Sigmoid colon (tissue), 7 donors: ENCODE results near the gene REEP5. TPM values are rescaled to one million over a fixed set of nuclear protein-coding genes. Genes with fewer than 3 reads are reported as not detected.
"Not testable (repeated sequence)": the region's sequence is repeated elsewhere in the genome, so short reads cannot be mapped to it uniquely, and the experiment has no call there.

Experiments
- DNase-seq: peaks from one replicate; pipeline ENCODE4 v3.0.0-alpha.2; 2019
- H3K27ac ChIP-seq, 4 donors: fragments of 200-600 bp; sonication (generic); one replicate each; pipeline ENCODE4 v1.5.1; 2016 to 2019; ENCODE audit warnings: mild to moderate bottlenecking in 1 of 4
- H3K27me3 ChIP-seq, 3 donors: fragments of 200-600 bp; sonication (generic); one replicate each; pipeline ENCODE4 v1.5.1; 2019; ENCODE audit warnings: mild to moderate bottlenecking in 1 of 3
- H3K36me3 ChIP-seq, 4 donors: fragments of 200-600 bp; sonication (generic); one replicate each; pipeline ENCODE4 v1.5.1; 2016 to 2019
- H3K4me1 ChIP-seq, 4 donors: fragments of 200-600 bp; sonication (generic); one replicate each; pipeline ENCODE4 v1.5.1; 2017 to 2019
- H3K4me3 ChIP-seq, 4 donors: fragments of 200-600 bp; sonication (generic); one replicate each; pipeline ENCODE4 v1.5.1; 2017 to 2019; ENCODE audit warnings: mild to moderate bottlenecking in 2 of 4, moderate library complexity in 1 of 4
- H3K9me3 ChIP-seq, 4 donors: fragments of 200-600 bp in 3 of 4; sonication (generic) in 3 of 4; one replicate each; pipeline versions ENCODE4 v1.5.1 to v1.6.1; 2013 to 2019
- EP300 ChIP-seq, 4 donors: sonication (generic); formaldehyde crosslinking; IDR thresholded peaks; one replicate each; pipeline ENCODE4 v1.6.1; 2017; ENCODE audit warnings: antibody characterized with exemption in 4 of 4
- POLR2A ChIP-seq, 2 donors: fragments of 450-650 bp; IDR thresholded peaks; one replicate each; pipeline ENCODE4 v1.6.1; 2016; ENCODE audit warnings: antibody characterized with exemption in 2 of 2, mild to moderate bottlenecking in 2 of 2, moderate library complexity in 2 of 2
- POLR2AphosphoS5 ChIP-seq, 4 donors: sonication (generic); formaldehyde crosslinking; IDR thresholded peaks; one replicate each; pipeline ENCODE4 v1.6.1; 2017; ENCODE audit warnings: antibody characterized with exemption in 4 of 4
- WGBS, 2 donors: extraction: QIAGEN DNeasy Blood & Tissue Kit; methylation state at CpG; one replicate each; pipeline ENCODE4 v1.1.7; 2013; 5-methylcytosine and 5-hydroxymethylcytosine counted together
- intact Hi-C: fragments of 100-400 bp; cut with DNase I; formaldehyde crosslinking; loops from one replicate; pipeline ENCODE4 v1.15.1; 2023
- polyA plus RNA-seq, 3 donors: library from polyadenylated mRNA; stranded (reverse); fragments of 200-250 nt; gene quantifications; one replicate each; pipeline ENCODE4 v1.2.3, GENCODE V29; 2013
- total RNA-seq, 4 donors: library from RNA; depleted of rRNA; stranded (reverse); fragments of >200 nt; gene quantifications; one replicate each; pipeline ENCODE4 v1.1.0, GENCODE V29; 2016
- TF ChIP-seq, protein P1 (sequence below), 4 experiments: fragments of 450-650 bp in 3 of 4; fragments of 200-600 bp in 1 of 4; IDR thresholded peaks; one replicate each; pipeline ENCODE4 v1.5.1; 2016 to 2019; ENCODE audit warnings: antibody characterized with exemption in 4 of 4, mild to moderate bottlenecking in 3 of 4, moderate library complexity in 2 of 4
- donor health status: healthy with polysubstance abuse.
- donor health status: Bipolar disorder and iron deficiency.
- donor health status: healthy.

Gene REEP5
- 10 to 100 TPM; 67.6 to 86.0 (median 71.8) TPM for total RNA-seq
- polyA plus RNA-seq, result 10 to 100 TPM; 17.4 to 44.1 (median 19.0) TPM

DNA sequence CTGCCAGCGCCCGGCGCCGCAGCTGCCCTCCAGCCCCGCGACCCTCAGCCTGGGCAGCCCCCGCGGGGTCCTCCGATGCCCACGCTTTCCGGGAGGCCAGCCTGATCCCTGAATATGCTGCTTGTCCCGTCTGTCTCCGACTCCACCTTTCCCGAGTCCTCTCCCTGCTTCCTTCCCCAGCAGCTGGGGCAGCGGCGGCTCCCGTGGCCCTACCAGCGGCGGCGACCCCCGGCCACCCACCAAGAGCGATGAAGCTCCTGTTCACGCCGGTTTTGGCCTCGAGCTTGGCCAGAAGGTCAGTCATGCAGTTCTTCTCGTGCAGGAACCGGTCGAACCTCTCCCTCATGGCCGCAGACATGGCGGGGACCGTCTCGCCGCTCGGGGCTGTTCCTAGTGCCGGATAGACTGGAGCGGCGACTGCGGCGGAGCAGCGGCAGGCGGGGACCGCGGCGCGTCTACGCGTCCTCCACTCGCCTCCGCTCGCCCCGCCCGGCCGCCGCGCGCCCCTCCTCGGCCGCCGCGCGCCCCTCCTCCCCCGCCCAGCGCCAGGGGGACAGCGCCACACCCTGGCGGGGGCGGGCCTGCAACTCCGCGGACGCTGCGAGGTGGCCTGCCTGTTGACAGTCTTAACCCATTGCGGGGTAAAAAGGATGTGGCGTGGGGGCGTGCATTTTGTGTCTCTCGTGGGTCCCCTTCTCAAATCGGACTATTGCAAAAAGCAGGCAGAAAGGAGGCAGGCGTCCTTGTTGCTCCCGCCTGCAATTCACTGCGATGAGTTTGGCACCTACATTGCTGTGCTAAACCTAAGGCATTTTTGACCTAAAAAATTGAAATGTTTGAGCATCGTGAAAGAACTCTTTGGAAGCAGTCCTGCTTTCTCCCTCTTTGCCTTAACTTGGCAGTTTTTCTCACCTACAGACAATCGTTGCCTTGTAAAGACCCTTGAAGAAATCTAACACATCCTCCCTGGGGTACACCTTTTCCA, at the start of gene REEP5:
Gene REEP5 (minus strand): TSS at position 395 of the 985 bp plus-strand sequence. CDS start 37 bp downstream, at position 358.
- 1% methylated on average over 80 of the region's 80 CpGs for WGBS, 2 donors
- peak within 1 kb of the TSS; percentile 93 to 99 (median 95) for H3K27ac ChIP-seq
- peak; percentile 90 for DNase-seq
- intact Hi-C loops, result loop anchor here (1.0 to 5.0 kb wide), 3 partner anchors 54 to 370 kb away; partner anchors contain the start of genes DCP2 and SRP19
- H3K36me3 ChIP-seq, result peaks cover 0 to 27% (median 2%) of the 10 kb centered on the region in 4 donors
- H3K4me3 ChIP-seq, result peak within 1 kb of the TSS; percentile 68 to 96 (median 83)
- TF ChIP-seq POLR2A (IDR thresholded peaks at IDR 0.05), result peak; percentile 67 to 78
- no peak for TF ChIP-seq EP300 (IDR thresholded peaks at IDR 0.05)
- peak; percentile 87 to 96 (median 92) for TF ChIP-seq POLR2AphosphoS5 (IDR thresholded peaks at IDR 0.05)
- TF ChIP-seq, protein P1, sequence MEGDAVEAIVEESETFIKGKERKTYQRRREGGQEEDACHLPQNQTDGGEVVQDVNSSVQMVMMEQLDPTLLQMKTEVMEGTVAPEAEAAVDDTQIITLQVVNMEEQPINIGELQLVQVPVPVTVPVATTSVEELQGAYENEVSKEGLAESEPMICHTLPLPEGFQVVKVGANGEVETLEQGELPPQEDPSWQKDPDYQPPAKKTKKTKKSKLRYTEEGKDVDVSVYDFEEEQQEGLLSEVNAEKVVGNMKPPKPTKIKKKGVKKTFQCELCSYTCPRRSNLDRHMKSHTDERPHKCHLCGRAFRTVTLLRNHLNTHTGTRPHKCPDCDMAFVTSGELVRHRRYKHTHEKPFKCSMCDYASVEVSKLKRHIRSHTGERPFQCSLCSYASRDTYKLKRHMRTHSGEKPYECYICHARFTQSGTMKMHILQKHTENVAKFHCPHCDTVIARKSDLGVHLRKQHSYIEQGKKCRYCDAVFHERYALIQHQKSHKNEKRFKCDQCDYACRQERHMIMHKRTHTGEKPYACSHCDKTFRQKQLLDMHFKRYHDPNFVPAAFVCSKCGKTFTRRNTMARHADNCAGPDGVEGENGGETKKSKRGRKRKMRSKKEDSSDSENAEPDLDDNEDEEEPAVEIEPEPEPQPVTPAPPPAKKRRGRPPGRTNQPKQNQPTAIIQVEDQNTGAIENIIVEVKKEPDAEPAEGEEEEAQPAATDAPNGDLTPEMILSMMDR (IDR thresholded peaks at IDR 0.05), result peak; percentile 26 to 84 (median 52)
- H3K9me3 ChIP-seq, result no peaks in the 10 kb centered on the region
- H3K27me3 ChIP-seq, result no peaks in the 10 kb centered on the region
- peaks cover 0 to 44% (median 42%) of the 10 kb centered on the region in 4 donors for H3K4me1 ChIP-seq

- no peak for DNase-seq
- Histone ChIP-seq H3K27ac (no peak overlapping the region), H3K9me3 (no peaks in the 10 kb centered on the region), H3K4me1 (peaks cover 0 to 6% (median 3%) of the 10 kb centered on the region in 4 donors), H3K27me3 (no peaks in the 10 kb centered on the region), H3K4me3 (no peak overlapping the region), H3K36me3 (no peaks in the 10 kb centered on the region)
- WGBS, 2 donors, result 86 to 95% methylated on average over 4 of the region's 4 CpGs
- intact Hi-C loops, result no loop called here
- no peak for TF ChIP-seq POLR2A (IDR thresholded peaks at IDR 0.05)
- no peak for TF ChIP-seq EP300 (IDR thresholded peaks at IDR 0.05)
- no peak for TF ChIP-seq POLR2AphosphoS5 (IDR thresholded peaks at IDR 0.05)
Observed at GRCh38 chr5:112971276-112971675, 49.2 kb upstream of the REEP5 start.

DNA sequence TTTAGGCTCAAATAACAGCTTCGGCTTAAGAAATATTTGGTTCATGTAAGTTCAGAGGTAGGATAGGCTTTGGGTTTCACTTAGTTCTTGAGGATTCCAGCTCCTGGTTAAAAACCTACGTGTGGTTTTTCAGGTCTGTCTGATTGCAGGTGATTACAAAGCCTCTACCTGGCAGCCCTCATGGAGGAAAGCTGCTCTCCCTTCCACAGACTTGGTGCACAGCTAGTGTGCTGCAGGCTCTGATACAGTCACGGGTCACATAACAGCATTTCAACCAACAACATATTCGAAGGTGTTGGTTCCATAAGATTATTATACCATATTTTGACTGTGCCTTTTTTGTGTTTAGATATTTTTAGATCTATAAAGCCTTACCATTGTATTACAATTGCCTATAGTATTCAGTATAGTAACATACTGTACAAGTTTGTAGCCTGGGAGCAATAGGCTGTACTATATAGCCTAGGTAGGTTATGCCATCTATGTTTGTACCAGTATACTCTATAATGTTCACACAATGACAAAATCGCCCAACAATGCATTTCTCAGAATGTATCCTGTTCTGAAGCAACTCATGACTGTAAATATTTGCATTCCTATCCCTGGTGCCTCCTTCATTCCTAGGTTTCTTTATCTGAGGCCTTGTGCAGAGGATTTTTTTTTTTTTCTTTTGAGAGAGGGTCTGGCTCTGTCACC, 46.5 kb upstream of the REEP5 start:
- Histone ChIP-seq H3K36me3 (no peaks in the 10 kb centered on the region), H3K27me3 (no peaks in the 10 kb centered on the region), H3K9me3 (no peaks in the 10 kb centered on the region), H3K4me1 (peaks cover 0 to 8% (median 2%) of the 10 kb centered on the region in 4 donors), H3K4me3 (no peak overlapping the region), H3K27ac (no peak overlapping the region)
- DNase-seq, result no peak
- intact Hi-C loops, result no loop called here
- 81 to 86% methylated on average over 5 of the region's 5 CpGs for WGBS, 2 donors
- TF ChIP-seq POLR2AphosphoS5 (IDR thresholded peaks at IDR 0.05), result no peak
- TF ChIP-seq, protein P1 (IDR thresholded peaks at IDR 0.05), result no peak
- no peak for TF ChIP-seq POLR2A (IDR thresholded peaks at IDR 0.05)
- TF ChIP-seq EP300 (IDR thresholded peaks at IDR 0.05), result no peak

DNA sequence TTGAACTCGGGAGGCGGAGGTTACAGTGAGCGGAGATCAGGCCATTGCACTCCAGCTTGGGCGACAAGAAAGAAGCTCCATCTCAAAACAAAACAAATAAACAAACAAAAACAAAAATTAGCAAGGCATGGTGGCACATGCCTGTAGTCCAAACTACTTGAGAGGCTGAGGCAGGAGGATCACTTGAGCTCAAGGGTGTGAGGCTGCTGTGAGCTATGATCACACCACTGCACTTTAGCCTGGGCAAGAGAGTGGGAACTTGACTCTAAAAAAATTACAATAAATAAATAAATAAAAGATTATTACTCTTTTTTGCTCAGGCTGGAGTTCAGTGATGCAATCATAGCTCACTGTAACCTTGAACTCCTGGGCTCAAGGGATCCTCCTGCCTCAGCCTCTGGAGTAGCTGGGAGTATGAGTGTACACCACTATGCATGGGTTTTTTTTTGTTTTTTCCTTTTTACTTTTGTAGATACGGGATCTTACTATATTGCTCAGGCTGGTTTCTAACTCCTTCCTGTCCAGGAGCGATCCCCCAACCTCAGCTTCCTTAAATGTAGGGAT, 45.6 kb upstream of the REEP5 start:
- Histone ChIP-seq H3K9me3 (no peaks in the 10 kb centered on the region), H3K27me3 (no peaks in the 10 kb centered on the region), H3K4me3 (no peak overlapping the region), H3K36me3 (no peaks in the 10 kb centered on the region), H3K4me1 (peaks cover 0 to 8% (median 2%) of the 10 kb centered on the region in 4 donors), H3K27ac (no peak overlapping the region)
- intact Hi-C loops, result no loop called here
- 95 to 96% methylated on average over 6 of the region's 6 CpGs for WGBS, 2 donors
- no peak for DNase-seq
- TF ChIP-seq EP300 (IDR thresholded peaks at IDR 0.05) (no peak), POLR2AphosphoS5 (IDR thresholded peaks at IDR 0.05) (no peak)

DNA sequence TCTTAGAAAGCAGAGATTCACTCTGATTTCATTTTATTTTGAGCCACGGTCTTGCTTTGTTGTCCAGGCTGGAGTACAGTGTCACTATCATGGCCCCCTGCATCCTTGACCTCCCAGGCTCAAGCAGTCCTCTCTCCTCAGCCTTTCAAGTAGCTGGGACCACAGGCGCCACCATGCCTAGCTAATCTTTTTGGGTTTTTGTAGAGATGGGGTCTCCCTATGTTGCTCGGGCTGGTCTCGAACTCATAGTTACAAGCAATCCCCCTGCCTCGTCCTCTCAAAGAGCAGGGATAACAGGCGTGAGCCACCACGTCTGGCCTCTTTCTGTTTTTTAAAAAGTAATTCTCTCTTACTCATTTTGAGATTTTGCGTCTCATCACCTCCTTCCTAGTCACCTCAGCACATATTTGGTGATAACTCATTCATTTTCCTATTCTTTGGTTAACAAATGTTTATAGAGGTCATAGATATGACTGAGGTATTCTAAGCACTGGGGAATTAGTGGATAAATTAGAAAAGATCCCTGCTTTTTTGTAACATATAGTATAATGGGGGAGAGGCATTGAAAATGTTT, 43.8 kb upstream of the REEP5 start:
- intact Hi-C loops, result no loop called here
- TF ChIP-seq POLR2AphosphoS5 (IDR thresholded peaks at IDR 0.05) (no peak), EP300 (IDR thresholded peaks at IDR 0.05) (no peak), POLR2A (IDR thresholded peaks at IDR 0.05) (no peak)
- TF ChIP-seq, protein P1 (IDR thresholded peaks at IDR 0.05), result no peak
- no peak overlapping the region for H3K4me3 ChIP-seq
- peaks cover 0 to 8% (median 2%) of the 10 kb centered on the region in 4 donors for H3K4me1 ChIP-seq
- no peak for DNase-seq
- WGBS, 2 donors, result 88 to 90% methylated on average over 8 of the region's 8 CpGs
- H3K27me3 ChIP-seq, result no peaks in the 10 kb centered on the region
- H3K36me3 ChIP-seq, result no peaks in the 10 kb centered on the region
- H3K9me3 ChIP-seq, result no peaks in the 10 kb centered on the region
- H3K27ac ChIP-seq, result no peak overlapping the region

GRCh38 chr5:112963374-112963733, 41.3 kb upstream of the REEP5 start:
- H3K9me3 ChIP-seq, intact Hi-C loops, DNase-seq, H3K36me3 ChIP-seq, H3K27me3 ChIP-seq, H3K4me3 ChIP-seq: not testable (repeated sequence)
- peak overlapping the region; percentile 31 to 53 (median 42) for H3K27ac ChIP-seq
- H3K4me1 ChIP-seq, result peaks cover 0 to 28% (median 18%) of the 10 kb centered on the region in 4 donors
- WGBS, 2 donors, result 82 to 87% methylated on average over 3 of the region's 3 CpGs
